Neutrophil (primary cell): Measurements from ENCODE around the gene SLC30A9.

Experiments
- H3K27ac ChIP-seq: fragments of 200-600 bp; sonication (generic); 2 replicates; pipeline ENCODE4 v1.5.1; 2016; ENCODE audit warnings: mild to moderate bottlenecking, moderate library complexity
- H3K27me3 ChIP-seq: fragments of 200-600 bp; sonication (generic); 2 replicates; pipeline ENCODE4 v1.6.0; 2016; ENCODE audit warnings: mild to moderate bottlenecking
- H3K36me3 ChIP-seq: fragments of 200-600 bp; sonication (generic); 2 replicates; pipeline ENCODE4 v1.5.1; 2017
- H3K4me1 ChIP-seq, 2 experiments: fragments of 200-600 bp in 1 of 2; sonication (generic) in 1 of 2; 1 replicate in 1 of 2; 2 replicates in 1 of 2; pipeline versions ENCODE4 v1.5.1 to v1.6.1; 2013 to 2016; ENCODE audit warnings: low read depth in 1 of 2, low read length in 1 of 2, mild to moderate bottlenecking in 1 of 2, moderate library complexity in 1 of 2; ENCODE audit not compliant: control insufficient read depth in 1 of 2, insufficient read depth in 1 of 2
- H3K4me3 ChIP-seq, 2 experiments: fragments of 200-600 bp in 1 of 2; sonication (generic) in 1 of 2; 1 replicate in 1 of 2; 2 replicates in 1 of 2; pipeline ENCODE4 v1.5.1; 2013 to 2016; ENCODE audit warnings: low read depth in 1 of 2, low read length in 1 of 2, mild to moderate bottlenecking in 1 of 2, moderate library complexity in 1 of 2
- H3K9me3 ChIP-seq: fragments of 200-600 bp; sonication (generic); 2 replicates; pipeline ENCODE4 v1.5.1; 2016
- CTCF ChIP-seq: fragments of 200-600 bp; sonication (generic); IDR thresholded peaks from 2 replicates; pipeline ENCODE4 v1.5.1; 2016; ENCODE audit warnings: antibody characterized with exemption

Gene SLC30A9

DNA sequence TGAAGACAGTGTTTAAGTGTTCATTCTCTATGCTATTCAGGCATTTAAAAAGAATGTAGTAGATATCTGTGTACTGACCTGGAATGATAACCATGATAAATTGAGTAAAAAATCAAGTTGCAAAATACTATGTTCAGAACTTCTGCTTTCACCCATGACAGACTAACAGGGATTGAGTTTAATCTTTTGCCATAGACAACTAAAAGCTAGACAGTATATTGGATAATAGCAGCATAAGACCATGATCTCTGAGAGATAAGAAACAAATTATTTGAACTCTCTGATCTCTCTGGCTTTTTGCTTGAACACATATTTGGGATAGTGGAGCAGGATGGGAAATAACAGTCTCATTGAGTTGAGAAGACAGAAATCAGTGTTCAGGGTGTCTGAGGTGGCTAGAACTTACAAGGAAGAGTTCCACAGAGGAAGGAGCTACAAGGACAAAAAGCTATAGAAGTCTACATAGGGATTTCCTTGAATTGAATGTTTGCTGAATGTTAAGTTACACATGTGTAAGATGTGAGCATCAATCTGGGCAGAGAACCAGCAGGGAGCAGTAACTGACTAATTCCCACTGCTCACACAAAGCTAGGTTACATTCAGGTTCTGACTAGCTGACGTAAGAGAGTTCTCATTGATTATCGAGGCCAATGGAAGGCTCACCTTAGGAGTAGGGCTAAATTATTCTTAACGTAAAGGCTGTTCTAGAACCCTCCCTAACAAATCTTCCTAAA lies 60.4 kb downstream of the SLC30A9 start:
- Histone ChIP-seq H3K27me3 (no peaks in the 10 kb centered on the region), H3K4me3 (no peak overlapping the region), H3K9me3 (no peaks in the 10 kb centered on the region), H3K27ac (no peak overlapping the region), H3K4me1 (no peaks in the 10 kb centered on the region), H3K36me3 (peaks cover 16% of the 10 kb centered on the region)
- no peak for TF ChIP-seq CTCF

GRCh38 chr4:42066402-42066801 lies 76.1 kb downstream of the SLC30A9 start:
- H3K4me3 ChIP-seq, result no peak overlapping the region
- no peaks in the 10 kb centered on the region for H3K27me3 ChIP-seq
- no peaks in the 10 kb centered on the region for H3K9me3 ChIP-seq
- no peaks in the 10 kb centered on the region for H3K4me1 ChIP-seq
- no peak overlapping the region for H3K27ac ChIP-seq
- no peak for TF ChIP-seq CTCF
- H3K36me3 ChIP-seq, result peaks cover 14% of the 10 kb centered on the region

DNA sequence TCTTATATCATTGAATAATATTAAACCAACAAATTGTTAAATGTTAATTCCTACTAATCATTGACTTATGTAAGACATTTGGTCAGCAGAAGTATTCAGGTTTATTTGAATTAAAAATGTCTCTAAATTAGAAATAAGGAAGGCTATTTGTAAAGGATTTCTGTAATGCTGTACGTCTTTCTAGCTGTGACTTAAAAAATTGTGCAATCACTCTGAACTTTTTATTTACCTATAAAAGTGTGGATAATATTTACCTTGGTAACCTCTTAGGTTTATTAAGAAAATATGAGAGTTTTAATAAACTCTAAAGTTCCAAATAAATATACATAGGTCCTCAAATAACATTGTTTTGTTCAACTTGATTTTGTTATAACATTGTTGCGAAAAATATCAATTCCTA lies 76.9 kb downstream of the SLC30A9 start:
- Histone ChIP-seq H3K4me3 (no peak overlapping the region), H3K27me3 (no peaks in the 10 kb centered on the region), H3K27ac (no peak overlapping the region), H3K4me1 (no peaks in the 10 kb centered on the region), H3K36me3 (peaks cover 14% of the 10 kb centered on the region), H3K9me3 (no peaks in the 10 kb centered on the region)
- TF ChIP-seq CTCF, result no peak

DNA sequence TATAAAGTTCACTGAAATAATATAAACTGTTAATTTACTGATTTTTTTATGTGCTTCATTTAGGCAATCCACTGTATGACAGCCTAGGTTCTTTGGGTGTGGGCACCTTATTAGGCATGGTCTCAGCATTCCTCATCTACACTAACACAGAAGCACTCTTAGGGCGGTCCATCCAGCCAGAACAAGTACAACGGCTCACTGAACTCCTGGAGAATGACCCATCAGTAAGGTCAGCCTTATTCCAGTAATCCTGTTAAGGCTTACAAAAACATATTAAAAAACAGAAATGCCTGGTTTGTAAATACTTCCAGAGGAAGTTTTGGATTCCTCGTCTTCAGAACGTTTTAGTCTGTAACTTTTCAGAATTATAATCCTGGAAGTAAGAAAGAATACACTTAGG lies 80.1 kb downstream of the SLC30A9 start:
- no peak for TF ChIP-seq CTCF
- peaks cover 12% of the 10 kb centered on the region for H3K36me3 ChIP-seq
- H3K4me3 ChIP-seq, result no peak overlapping the region
- H3K9me3 ChIP-seq, result no peaks in the 10 kb centered on the region
- no peaks in the 10 kb centered on the region for H3K4me1 ChIP-seq
- no peak overlapping the region for H3K27ac ChIP-seq
- no peaks in the 10 kb centered on the region for H3K27me3 ChIP-seq

DNA sequence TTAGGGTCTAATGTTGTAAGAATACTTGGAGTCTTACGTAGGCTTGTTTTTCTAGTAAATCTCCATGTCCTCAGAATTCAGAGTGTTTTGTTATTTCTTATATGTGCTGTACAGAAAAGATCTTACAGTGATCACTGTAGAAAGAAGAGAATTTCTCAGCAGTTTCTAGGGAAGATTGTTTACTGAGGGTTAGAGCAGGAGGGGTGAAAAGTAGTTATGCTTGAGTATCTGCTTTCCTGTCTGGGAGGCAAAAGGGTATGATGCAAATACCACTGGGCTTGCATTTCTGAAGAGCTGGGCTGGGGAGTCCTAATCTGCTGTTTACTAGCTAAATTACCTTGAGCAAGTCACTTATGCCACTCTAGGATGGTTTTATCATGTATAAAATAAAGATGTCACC lies 84.0 kb downstream of the SLC30A9 start:
- no peak overlapping the region for H3K4me3 ChIP-seq
- no peak for TF ChIP-seq CTCF
- peaks cover 10% of the 10 kb centered on the region for H3K36me3 ChIP-seq
- no peak overlapping the region for H3K27ac ChIP-seq
- H3K4me1 ChIP-seq, result no peaks in the 10 kb centered on the region
- no peaks in the 10 kb centered on the region for H3K9me3 ChIP-seq
- H3K27me3 ChIP-seq, result no peaks in the 10 kb centered on the region
